ENCODE results near the gene NEK4. TPM values are rescaled to one million over a fixed set of nuclear protein-coding genes. Genes with fewer than 3 reads are reported as not detected.

NEK4 gene
- total RNA-seq, 4 donors from 2014 or later, result 36.7 to 65.6 (median 41.8) TPM

DNA sequence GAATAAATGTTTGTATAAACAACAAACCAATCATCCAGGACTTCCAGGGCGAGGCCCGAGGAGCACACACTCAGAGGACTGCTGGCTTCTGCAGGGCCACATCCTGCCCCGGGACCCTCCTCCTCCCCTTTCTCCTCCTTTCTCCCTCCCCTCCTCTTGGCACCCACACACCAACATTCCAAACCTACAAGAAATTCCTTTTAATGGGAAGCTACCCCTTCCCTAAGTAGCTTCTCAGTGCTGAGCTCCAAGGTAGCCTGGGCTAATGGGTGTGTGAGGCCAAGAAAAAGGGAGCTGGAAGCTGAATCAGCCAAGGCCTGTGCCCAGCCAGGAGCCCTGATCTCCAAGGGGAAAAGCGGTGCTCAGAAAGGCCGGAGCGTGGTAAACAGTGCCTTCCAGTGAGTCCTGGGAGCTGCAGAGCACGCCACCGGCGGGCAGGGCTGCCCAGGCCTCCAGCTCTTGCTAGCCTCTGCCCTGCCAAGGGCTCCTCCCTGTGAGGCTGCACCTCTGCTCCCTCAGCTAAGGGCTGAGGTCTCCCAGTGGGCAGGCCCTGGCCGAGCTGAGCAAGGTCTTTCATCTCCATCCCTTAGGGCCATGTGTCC lies 27.7 kb upstream of the NEK4 start:
- intact Hi-C loops (cut with DNase I), result no loop called here
- TF ChIP-seq CTCF (IDR thresholded peaks at IDR 0.05), result no peak
- TF ChIP-seq POLR2A (IDR thresholded peaks at IDR 0.05), result no peak
- DNase-seq, result no peak
- Histone ChIP-seq H3K9me3 (no peaks in the 10 kb centered on the region), H3K27ac (no peak overlapping the region), H3K27me3 (no peaks in the 10 kb centered on the region), H3K4me3 (replicated peaks in 1 of 3) (no peak overlapping the region), H3K4me1 (peaks cover 0 to 5% of the 10 kb centered on the region in 2 donors), H3K36me3 (no peaks in the 10 kb centered on the region)
- 59 to 81% methylated on average over 4 to 10 of the region's 10 CpGs for WGBS, 2 donors

- Histone ChIP-seq H3K27me3 (no peaks in the 10 kb centered on the region), H3K27ac (no peak overlapping the region), H3K4me3 (replicated peaks in 1 of 3) (no peak overlapping the region), H3K4me1 (peaks cover 0 to 5% of the 10 kb centered on the region in 2 donors), H3K9me3 (no peaks in the 10 kb centered on the region), H3K36me3 (no peaks in the 10 kb centered on the region)
- no peak for DNase-seq
- intact Hi-C loops (cut with DNase I), result no loop called here
- 89 to 94% methylated on average over 6 to 9 of the region's 9 CpGs for WGBS, 2 donors
- TF ChIP-seq CTCF (IDR thresholded peaks at IDR 0.05) (no peak), POLR2A (IDR thresholded peaks at IDR 0.05) (no peak)
Measured at GRCh38 chr3:52796411-52796810, 25.7 kb upstream of the NEK4 start.

DNA sequence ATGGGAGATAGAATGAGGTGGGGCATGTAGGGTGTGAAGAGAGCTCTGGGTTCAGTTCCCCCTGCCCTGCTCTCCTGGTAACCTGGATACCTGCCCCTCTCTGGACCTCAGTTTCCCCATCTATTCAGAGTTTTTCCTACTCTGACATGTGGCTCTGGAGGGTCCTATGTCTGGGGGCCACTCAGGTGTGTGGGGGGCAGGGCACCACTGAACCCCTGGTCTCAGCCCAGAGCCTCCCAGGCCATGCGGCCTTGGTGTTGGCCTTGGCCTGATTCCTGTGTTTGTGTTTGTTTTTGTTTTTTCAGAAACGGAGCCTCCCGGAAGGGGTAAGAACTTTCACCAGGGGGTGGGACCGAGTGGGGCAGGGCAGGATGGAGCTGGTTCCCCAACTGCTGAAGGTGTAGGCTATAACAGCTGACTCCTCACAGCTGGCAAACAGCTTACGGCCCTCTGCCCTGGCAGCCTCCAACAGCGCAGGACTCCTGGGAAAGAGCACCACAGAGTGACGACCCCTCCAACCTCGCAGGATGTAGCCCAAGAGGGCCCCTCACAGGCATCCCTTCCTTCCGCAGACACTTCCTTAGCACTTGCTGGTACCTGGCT lies 24.7 kb upstream of the NEK4 start:
- H3K9me3 ChIP-seq, result no peaks in the 10 kb centered on the region
- intact Hi-C loops (cut with DNase I), result no loop called here
- no peak overlapping the region for H3K4me3 ChIP-seq (replicated peaks in 1 of 3)
- H3K36me3 ChIP-seq, result no peaks in the 10 kb centered on the region
- no peak overlapping the region for H3K27ac ChIP-seq
- TF ChIP-seq POLR2A (IDR thresholded peaks at IDR 0.05), result no peak
- TF ChIP-seq CTCF (IDR thresholded peaks at IDR 0.05), result no peak
- no peak for DNase-seq
- H3K4me1 ChIP-seq, result peaks cover 0 to 5% of the 10 kb centered on the region in 2 donors
- H3K27me3 ChIP-seq, result no peaks in the 10 kb centered on the region
- WGBS, 2 donors, result 60 to 66% methylated on average over 7 to 9 of the region's 9 CpGs

- no peak for DNase-seq
- H3K36me3 ChIP-seq, result no peaks in the 10 kb centered on the region
- no peak within 1 kb of the TSS for H3K4me3 ChIP-seq (replicated peaks in 1 of 3)
- no peak within 1 kb of the TSS for H3K27ac ChIP-seq
- TF ChIP-seq CTCF (IDR thresholded peaks at IDR 0.05) (no peak), POLR2A (IDR thresholded peaks at IDR 0.05) (no peak)
- intact Hi-C loops (cut with DNase I), result no loop called here
- WGBS, 2 donors, result 65 to 79% methylated on average over 8 to 10 of the region's 10 CpGs
- H3K27me3 ChIP-seq, result no peaks in the 10 kb centered on the region
- peaks cover 0 to 5% of the 10 kb centered on the region in 2 donors for H3K4me1 ChIP-seq
- no peaks in the 10 kb centered on the region for H3K9me3 ChIP-seq
Measured at GRCh38 chr3:52794612-52795099, 23.9 kb upstream of the NEK4 start, which contains the start of gene ITIH3. Gene ITIH3, plus strand, starts transcription at chr3:52794796. Its CDS starts 8 bp downstream, at chr3:52794804.
